Liver (tissue), 2 donors: ENCODE data around the gene CHAT.

Source experiments
- TAF1 ChIP-seq: conservative IDR thresholded peaks from 2 replicates; pipeline ENCODE4 v1.6.1; 2016; ENCODE audit warnings: antibody characterized with exemption, mild to moderate bottlenecking
- TF ChIP-seq, protein P1 (sequence below): IDR thresholded peaks from 2 replicates; pipeline ENCODE4 v1.6.1; 2016; ENCODE audit warnings: antibody characterized with exemption
- donor health status: healthy.

DNA sequence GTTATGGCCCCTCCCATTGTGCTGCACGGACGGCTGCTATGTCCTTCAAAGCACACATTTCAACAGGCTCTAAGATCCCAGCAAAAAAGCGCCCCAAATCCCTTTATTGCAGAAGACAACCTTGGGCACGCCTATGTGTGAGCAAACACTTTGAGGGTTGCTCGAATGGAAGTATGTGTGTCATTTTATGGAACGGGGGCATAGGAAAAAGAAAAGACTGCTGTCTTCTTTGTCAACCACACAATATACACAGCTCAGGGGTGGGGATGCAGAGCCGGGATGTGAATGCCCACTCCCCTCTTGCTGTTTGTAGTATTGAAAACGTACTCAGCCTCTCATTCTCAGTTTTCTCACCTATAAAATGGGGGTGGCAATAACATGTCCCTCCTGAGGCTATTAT, 97.6 kb downstream of the CHAT start:
- TF ChIP-seq, protein P1, sequence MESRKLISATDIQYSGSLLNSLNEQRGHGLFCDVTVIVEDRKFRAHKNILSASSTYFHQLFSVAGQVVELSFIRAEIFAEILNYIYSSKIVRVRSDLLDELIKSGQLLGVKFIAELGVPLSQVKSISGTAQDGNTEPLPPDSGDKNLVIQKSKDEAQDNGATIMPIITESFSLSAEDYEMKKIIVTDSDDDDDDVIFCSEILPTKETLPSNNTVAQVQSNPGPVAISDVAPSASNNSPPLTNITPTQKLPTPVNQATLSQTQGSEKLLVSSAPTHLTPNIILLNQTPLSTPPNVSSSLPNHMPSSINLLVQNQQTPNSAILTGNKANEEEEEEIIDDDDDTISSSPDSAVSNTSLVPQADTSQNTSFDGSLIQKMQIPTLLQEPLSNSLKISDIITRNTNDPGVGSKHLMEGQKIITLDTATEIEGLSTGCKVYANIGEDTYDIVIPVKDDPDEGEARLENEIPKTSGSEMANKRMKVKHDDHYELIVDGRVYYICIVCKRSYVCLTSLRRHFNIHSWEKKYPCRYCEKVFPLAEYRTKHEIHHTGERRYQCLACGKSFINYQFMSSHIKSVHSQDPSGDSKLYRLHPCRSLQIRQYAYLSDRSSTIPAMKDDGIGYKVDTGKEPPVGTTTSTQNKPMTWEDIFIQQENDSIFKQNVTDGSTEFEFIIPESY, result no peak
- no peak for TF ChIP-seq TAF1
